Osteocyte (in vitro differentiated cells): Measurements from ENCODE around the gene TSHR. TPM values are rescaled to one million over a fixed set of nuclear protein-coding genes. Genes with fewer than 3 reads are reported as not detected.

Source experiments
- DNase-seq: peaks from one replicate; pipeline ENCODE4 v3.0.0; 2021; ENCODE audit warnings: mixed read lengths; ENCODE audit not compliant: unreplicated experiment; ENCODE audit errors: extremely low spot score
- H3K27ac Mint-ChIP-seq: one replicate; pipeline ENCODE4 v1.8.0; 2021; ENCODE audit warnings: mild to moderate bottlenecking, mixed read lengths; ENCODE audit not compliant: unreplicated experiment
- H3K27me3 Mint-ChIP-seq: one replicate; pipeline ENCODE4 v1.8.0; 2021; ENCODE audit warnings: mixed read lengths; ENCODE audit not compliant: unreplicated experiment
- H3K36me3 Mint-ChIP-seq: one replicate; pipeline ENCODE4 v1.8.0; 2021; ENCODE audit warnings: mixed read lengths; ENCODE audit not compliant: unreplicated experiment
- H3K4me1 Mint-ChIP-seq: one replicate; pipeline ENCODE4 v1.8.0; 2021; ENCODE audit warnings: mixed read lengths; ENCODE audit not compliant: unreplicated experiment
- H3K4me3 Mint-ChIP-seq: one replicate; pipeline ENCODE4 v1.8.0; 2021; ENCODE audit warnings: mild to moderate bottlenecking, moderate library complexity, mixed read lengths; ENCODE audit not compliant: unreplicated experiment
- H3K9me3 Mint-ChIP-seq: one replicate; pipeline ENCODE4 v1.8.0; 2021; ENCODE audit warnings: mixed read lengths; ENCODE audit not compliant: unreplicated experiment
- total RNA-seq: library from RNA; stranded (reverse); gene quantifications from 2 replicates; pipeline ENCODE4 v1.2.1, GENCODE V29; 2021
- TF ChIP-seq, protein P1 (sequence below): fragments of 200-600 bp; sonication (generic); IDR thresholded peaks from 2 replicates; pipeline ENCODE4 v1.5.0; 2021; ENCODE audit warnings: antibody characterized with exemption, mild to moderate bottlenecking, moderate library complexity

Gene TSHR
- total RNA-seq, 1 donor from 2014 or later = not detected

GRCh38 chr14:81143793-81144192, 188.4 kb downstream of the TSHR start:
- Mint-ChIP-seq H3K9me3 (peaks cover 5% of the 10 kb centered on the region), H3K27ac (no peak overlapping the region), H3K36me3 (no peaks in the 10 kb centered on the region), H3K27me3 (peaks cover 9% of the 10 kb centered on the region), H3K4me3 (no peak overlapping the region), H3K4me1 (no peaks in the 10 kb centered on the region)
- DNase-seq = no peak
- TF ChIP-seq, protein P1, sequence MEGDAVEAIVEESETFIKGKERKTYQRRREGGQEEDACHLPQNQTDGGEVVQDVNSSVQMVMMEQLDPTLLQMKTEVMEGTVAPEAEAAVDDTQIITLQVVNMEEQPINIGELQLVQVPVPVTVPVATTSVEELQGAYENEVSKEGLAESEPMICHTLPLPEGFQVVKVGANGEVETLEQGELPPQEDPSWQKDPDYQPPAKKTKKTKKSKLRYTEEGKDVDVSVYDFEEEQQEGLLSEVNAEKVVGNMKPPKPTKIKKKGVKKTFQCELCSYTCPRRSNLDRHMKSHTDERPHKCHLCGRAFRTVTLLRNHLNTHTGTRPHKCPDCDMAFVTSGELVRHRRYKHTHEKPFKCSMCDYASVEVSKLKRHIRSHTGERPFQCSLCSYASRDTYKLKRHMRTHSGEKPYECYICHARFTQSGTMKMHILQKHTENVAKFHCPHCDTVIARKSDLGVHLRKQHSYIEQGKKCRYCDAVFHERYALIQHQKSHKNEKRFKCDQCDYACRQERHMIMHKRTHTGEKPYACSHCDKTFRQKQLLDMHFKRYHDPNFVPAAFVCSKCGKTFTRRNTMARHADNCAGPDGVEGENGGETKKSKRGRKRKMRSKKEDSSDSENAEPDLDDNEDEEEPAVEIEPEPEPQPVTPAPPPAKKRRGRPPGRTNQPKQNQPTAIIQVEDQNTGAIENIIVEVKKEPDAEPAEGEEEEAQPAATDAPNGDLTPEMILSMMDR = no peak

GRCh38 chr14:81144824-81145603, 189.6 kb downstream of the TSHR start:
- TF ChIP-seq, protein P1 = no peak
- Mint-ChIP-seq H3K27ac (no peak overlapping the region), H3K4me1 (no peaks in the 10 kb centered on the region), H3K9me3 (peaks cover 5% of the 10 kb centered on the region), H3K36me3 (no peaks in the 10 kb centered on the region), H3K27me3 (peaks cover 9% of the 10 kb centered on the region), H3K4me3 (no peak overlapping the region)
- DNase-seq = no peak

- TF ChIP-seq, protein P1 = no peak
- no peaks in the 10 kb centered on the region for H3K4me1 Mint-ChIP-seq
- no peak overlapping the region for H3K4me3 Mint-ChIP-seq
- H3K9me3 Mint-ChIP-seq = peaks cover 5% of the 10 kb centered on the region
- no peak for DNase-seq
- no peak overlapping the region for H3K27ac Mint-ChIP-seq
- H3K36me3 Mint-ChIP-seq = no peaks in the 10 kb centered on the region
- H3K27me3 Mint-ChIP-seq = peaks cover 12% of the 10 kb centered on the region
These were observed 191.9 kb downstream of the TSHR start for GRCh38 chr14:81147140-81147897.

DNA sequence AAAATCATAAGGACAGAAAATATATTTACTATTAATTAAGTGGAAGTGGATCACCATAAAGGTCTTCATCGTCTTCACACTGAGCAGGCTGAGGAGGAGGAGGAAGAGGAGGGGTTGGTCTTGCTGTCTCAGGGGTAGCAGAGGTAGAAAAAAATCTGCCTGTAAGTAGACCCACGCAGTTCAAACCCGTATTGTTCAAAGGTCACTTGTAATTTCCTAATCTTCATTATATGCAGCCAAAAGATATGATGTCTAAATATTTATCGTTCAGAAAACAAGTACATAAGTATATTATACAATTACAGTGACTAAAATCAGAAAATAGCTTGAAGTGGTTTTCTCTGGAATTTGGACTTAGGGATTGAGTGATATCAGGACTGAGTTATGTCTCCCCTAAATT, 193.2 kb downstream of the TSHR start:
- Mint-ChIP-seq H3K27ac (no peak overlapping the region), H3K4me1 (no peaks in the 10 kb centered on the region), H3K9me3 (peaks cover 3% of the 10 kb centered on the region), H3K27me3 (peaks cover 12% of the 10 kb centered on the region), H3K36me3 (no peaks in the 10 kb centered on the region), H3K4me3 (no peak overlapping the region)
- DNase-seq = no peak
- TF ChIP-seq, protein P1 = no peak

- Mint-ChIP-seq H3K27ac (no peak overlapping the region), H3K36me3 (no peaks in the 10 kb centered on the region), H3K4me1 (no peaks in the 10 kb centered on the region), H3K9me3 (no peaks in the 10 kb centered on the region), H3K4me3 (no peak overlapping the region), H3K27me3 (peaks cover 10% of the 10 kb centered on the region)
- TF ChIP-seq, protein P1 = no peak
- DNase-seq = no peak
These were observed 197.8 kb downstream of the TSHR start for GRCh38 chr14:81153187-81153586.
